HG03280 (cell line): ENCODE results near the gene MSL2.
"Not testable (repeated sequence)": the region's sequence is repeated elsewhere in the genome, so short reads cannot be mapped to it uniquely, and the experiment has no call there.

ENCODE experiments used
- ATAC-seq: cut with Tn5 transposase; IDR thresholded peaks from one replicate; pipeline ENCODE4 v1.9.1; 2021; ENCODE audit warnings: mild to moderate bottlenecking, moderate library complexity; ENCODE audit not compliant: unreplicated experiment

MSL2 gene

GRCh38 chr3:136196064-136196400, at the start of gene MSL2:
Gene MSL2 (minus strand): TSS chr3:136196335. CDS start chr3:136195113, 1,222 bp downstream.
- peak; percentile 37 for ATAC-seq

- no peak for ATAC-seq
These were observed 49.6 kb upstream of the MSL2 start for GRCh38 chr3:136245691-136246090.

GRCh38 chr3:136239094-136239493, 43.0 kb upstream of the MSL2 start:
- no peak for ATAC-seq

- no peak for ATAC-seq
These were observed 42.0 kb upstream of the MSL2 start for GRCh38 chr3:136237961-136238649.

- ATAC-seq: no peak
These were observed 41.0 kb upstream of the MSL2 start for GRCh38 chr3:136237103-136237502.

DNA sequence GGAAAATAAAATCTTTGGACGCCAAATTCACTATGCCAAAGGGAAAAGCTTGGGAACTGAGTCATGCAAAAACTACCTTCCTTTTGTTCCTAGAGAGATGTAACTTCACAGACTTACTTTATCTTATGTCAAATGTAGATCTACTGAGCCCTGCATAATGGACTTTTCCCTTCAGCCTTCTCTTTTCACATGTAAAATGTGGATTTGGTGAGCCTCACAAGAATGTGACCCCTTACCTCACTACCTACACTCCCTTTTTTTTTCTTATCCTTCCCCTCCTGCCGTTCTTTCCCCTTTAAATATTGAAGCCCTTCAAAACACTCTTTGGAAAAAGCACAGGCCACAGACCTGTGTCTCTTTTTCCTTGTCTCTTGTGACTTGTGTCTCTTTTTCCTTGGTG, 40.0 kb upstream of the MSL2 start:
- ATAC-seq: no peak

- no peak for ATAC-seq
These were observed 39.4 kb upstream of the MSL2 start for GRCh38 chr3:136235545-136235944.

DNA sequence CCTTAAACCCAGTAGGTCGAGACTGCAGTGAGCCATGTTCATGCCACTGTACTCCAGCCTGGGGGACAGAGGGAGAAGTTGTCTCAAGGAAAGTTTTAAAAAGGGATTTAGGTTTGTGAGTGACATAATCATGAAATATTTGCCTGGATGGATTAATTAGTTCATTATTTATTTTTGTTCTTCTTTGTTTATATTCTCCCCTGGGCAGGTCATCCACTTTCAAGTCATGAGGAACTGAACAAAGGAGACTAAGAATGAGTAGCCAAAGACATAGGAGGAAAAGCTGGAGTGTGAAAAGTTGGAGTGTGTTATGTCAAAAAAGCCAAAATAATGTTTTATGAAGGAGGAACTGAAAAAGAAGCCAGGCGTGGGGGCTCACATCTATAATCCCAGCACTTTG, 36.3 kb upstream of the MSL2 start:
- no peak for ATAC-seq

DNA sequence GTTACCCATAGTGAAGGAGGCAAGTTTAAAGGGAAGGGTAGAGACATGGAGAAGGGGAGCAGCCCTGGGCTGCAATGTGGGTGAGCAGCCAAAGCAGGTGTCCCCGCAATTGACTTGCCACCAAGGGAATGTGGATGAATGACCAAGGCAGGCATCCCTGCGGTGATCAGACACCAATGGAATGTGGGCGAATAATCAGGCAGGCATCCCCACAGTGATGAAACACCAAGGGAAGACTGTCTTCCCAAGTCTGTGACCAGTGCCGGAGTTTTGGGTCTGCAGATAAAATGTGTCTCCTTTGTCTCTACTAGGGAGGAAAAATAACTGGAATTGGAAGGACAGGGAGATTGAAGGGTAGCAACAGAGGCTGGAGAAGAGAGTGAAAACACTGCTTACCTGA, 26.6 kb upstream of the MSL2 start:
- not testable (repeated sequence) for ATAC-seq

GRCh38 chr3:136211547-136211946, 15.4 kb upstream of the MSL2 start:
- ATAC-seq: no peak

DNA sequence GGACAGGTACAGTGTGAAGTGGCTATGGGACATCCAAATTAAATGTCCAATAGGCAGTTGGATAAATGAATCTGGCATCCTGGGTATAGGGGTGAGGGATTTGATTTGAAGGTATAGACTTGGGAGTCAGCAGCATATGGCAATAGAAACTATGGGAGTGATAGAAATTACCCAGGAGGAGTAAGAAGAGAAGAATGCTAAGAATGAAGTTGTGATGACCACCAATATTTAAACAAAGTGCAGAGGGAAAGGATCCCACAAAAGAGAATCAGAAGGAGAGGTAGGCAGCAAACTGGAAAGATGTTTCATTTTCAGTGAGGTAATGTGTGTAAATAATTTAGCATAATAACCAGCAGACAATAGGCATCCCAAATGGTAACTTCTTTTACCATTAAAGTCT, 13.8 kb upstream of the MSL2 start:
- ATAC-seq: no peak

DNA sequence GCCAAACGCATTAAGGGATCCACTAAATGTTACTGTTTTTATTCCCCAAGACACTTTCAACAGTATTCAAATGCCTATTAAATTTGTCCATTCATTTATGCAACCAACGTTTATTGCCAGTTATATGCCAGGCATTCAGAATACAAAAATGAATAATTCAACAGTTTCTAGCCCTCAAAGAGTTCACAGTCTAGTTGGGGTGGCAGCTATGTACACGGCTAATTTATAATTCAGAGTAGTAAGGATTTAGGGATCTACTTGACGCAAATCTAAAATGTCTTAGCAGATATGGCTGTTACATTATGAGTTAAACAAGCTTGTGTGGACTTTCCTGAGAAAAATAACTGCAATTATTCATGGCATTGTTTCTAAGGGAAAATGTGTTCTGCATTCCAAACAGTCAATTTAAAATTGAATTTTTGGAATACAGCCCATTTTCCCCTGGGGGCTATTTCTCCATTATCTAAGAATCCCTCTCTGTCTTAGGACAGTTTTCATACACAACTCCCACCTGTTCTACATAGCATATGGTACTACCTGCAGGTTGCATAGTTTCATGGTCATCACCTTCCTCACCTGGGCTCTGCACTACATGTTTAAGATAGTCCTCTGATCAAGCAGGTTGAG, 11.5 kb upstream of the MSL2 start:
- no peak for ATAC-seq

DNA sequence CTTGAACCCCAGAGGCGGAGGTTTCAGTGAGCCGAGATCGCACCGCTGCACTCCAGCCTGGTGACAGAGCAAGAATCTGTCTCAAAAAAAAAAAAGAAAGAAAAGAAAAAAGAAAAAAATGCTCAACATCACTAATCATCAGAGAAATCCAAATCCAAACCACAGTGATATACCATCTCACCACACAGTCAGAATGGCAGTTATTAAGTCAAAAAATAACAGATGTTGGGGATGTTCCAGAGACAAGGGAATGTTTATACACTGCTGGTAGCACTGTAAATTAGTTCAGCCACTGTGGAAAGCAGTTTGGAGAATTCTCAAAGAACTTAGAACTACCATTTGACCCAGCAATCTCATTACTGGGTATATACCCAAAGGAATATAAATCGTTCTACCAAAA, 3.1 kb upstream of the MSL2 start:
- ATAC-seq: not testable (repeated sequence)

GRCh38 chr3:136198462-136199078, 2.4 kb upstream of the MSL2 start:
- not testable (repeated sequence) for ATAC-seq

DNA sequence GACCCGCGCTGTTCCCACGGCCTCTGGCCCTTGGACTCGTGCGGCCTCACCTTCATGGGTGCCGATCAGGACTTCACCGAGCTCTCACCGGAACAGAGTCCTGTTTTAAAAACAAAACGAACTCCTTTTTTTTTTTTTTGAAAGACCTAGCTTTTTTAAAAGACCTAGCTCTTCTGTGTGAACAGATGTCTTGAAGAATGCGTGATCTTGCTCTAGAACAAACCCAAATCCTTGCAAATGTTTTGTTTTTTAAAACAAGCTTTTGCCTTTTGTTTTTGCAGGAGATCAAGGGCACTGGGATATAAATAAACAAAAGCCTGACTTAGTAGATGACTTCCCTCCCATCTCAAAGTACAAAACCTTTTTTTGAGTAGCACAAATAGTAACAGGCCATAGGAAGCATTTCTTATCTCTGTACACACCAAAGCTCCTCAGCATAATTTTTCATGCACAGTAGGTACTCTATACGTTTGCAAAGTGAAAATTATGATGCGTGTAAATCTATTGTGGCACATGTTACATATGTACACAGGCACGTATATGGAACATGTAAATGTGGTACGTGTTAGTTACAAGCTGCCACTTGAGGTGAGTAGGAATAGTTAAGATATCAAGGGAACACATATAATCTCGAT, 1.1 kb upstream of the MSL2 start:
- ATAC-seq: no peak

DNA sequence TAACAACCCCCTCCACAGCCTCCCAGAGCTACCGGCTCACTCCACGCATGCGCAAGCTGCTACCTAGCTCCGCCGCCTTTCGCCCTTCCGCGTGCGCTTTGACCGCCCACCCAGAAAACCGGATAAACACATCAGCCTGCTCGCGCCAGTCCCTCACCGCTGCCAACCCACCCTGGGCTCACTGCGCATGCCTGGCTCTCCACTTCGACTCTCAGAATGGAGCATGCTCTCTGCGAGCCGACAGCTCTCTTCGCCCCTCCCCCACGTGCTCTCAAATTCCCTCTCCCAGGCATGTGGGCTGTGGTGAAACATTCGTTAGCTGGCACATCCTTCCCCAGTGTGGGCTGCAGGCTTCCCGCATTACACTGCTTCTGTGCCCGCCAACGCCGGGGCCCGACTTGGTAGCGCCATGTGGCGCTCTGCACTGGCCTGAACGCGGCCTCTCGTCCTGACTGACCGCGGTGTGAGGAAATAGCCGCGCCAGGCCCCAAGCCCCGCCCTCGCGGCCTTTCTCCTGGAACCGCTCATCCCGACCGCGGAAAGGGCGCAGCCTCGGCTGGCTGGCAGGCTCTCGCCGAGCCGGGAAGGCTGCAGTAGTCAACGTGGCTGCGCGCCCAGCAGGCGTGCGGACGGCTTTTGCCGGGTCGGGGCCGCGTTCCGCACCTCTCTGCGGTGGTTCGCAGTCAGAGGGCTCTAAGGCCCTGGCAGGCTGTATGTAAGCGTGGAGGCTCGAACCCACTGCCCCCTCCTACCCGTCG, 445 bp upstream of the MSL2 start:
- ATAC-seq: peak; percentile 67

GRCh38 chr3:136195258-136196063, 674 bp downstream of the MSL2 start:
- ATAC-seq: peak; percentile 38

GRCh38 chr3:136194409-136195257, 1.5 kb downstream of the MSL2 start:
- no peak for ATAC-seq

DNA sequence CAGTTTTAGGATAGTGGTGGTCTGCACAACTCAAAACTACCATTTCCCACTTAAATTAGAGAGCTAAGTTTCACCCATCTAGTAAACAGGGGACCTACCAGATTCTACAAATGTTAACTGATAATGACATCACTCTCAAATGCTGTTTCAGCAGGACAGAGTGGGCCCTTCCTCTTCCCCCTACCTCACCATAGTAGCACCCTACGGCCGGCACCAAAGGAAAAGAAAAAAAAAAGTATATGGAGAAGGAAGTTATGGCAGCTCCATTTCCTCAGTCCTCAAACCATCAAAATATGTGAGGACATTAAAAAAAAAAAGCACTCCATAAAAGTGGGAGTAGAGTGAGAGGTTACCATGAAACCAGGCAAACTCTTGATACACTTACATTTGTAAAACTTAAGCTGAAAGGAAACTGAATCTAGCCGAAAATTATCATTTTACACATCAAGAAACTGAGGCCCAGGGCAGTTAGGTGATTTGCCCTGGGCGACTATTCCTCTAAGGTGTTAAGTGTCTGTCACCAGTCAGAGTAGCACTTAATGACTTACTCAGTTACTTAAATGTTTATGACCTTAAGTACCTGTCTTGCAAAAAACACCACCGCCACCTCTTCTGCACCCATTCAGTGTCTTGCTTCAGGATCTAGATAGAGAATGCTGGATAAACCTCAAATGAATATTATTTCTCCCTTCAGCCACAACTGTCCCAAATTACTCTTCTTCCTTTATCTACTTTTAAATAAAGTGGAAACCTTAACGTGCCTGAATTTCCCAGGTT, 2.7 kb downstream of the MSL2 start:
- ATAC-seq: no peak
